OCI-LY3 (cell line): ENCODE measurements around the gene MEI4.

Source experiments
- H2AFZ ChIP-seq: fragments of 200-600, 300-600 bp; shearing (Covaris generic); 2 replicates; pipeline ENCODE4 v1.6.0; 2014; ENCODE audit warnings: antibody characterized with exemption, low read depth, low read length
- H3K27ac ChIP-seq: fragments of 200-600, 300-600 bp; sonication (generic); 2 replicates; pipeline ENCODE4 v1.5.1; 2014; ENCODE audit warnings: mild to moderate bottlenecking, low read length, moderate library complexity, mixed read lengths
- H3K27me3 ChIP-seq: fragments of 200-600, 300-600 bp; sonication (generic); 2 replicates; pipeline ENCODE4 v1.6.1; 2014; ENCODE audit warnings: low read depth, low read length, mixed read lengths
- H3K36me3 ChIP-seq: fragments of 200-600, 300-600 bp; sonication (generic); replicated peaks from 2 replicates; pipeline ENCODE3; 2014; ENCODE audit warnings: low read depth, low read length, mixed read lengths
- H3K4me1 ChIP-seq: fragments of 300-600, 200-600 bp; sonication (generic); 2 replicates; pipeline ENCODE4 v1.6.1; 2014; ENCODE audit warnings: low read length, mixed read lengths
- H3K4me2 ChIP-seq: fragments of 200-600, 300-600 bp; sonication (generic); 2 replicates; pipeline ENCODE4 v1.6.1; 2014; ENCODE audit warnings: low read length, mixed read lengths
- H3K4me3 ChIP-seq: fragments of 300-600, 200-600 bp; sonication (generic); 2 replicates; pipeline ENCODE4 v1.5.1; 2014; ENCODE audit warnings: antibody characterized with exemption, mild to moderate bottlenecking, low read length, moderate library complexity
- H3K79me2 ChIP-seq: fragments of 300-600, 200-600 bp; shearing (Covaris generic); 2 replicates; pipeline ENCODE4 v1.6.1; 2014; ENCODE audit warnings: mild to moderate bottlenecking, low read length, mixed read lengths
- H3K9ac ChIP-seq: fragments of 300-600, 200-600 bp; shearing (Covaris generic); 2 replicates; pipeline ENCODE4 v1.6.0; 2014; ENCODE audit warnings: mild to moderate bottlenecking, low read length, moderate library complexity
- H3K9me3 ChIP-seq: fragments of 200-600, 300-600 bp; shearing (Covaris generic); 2 replicates; pipeline ENCODE4 v1.6.1; 2014; ENCODE audit warnings: low read length, mixed read lengths; ENCODE audit not compliant: insufficient read depth
- H4K20me1 ChIP-seq: fragments of 200-600, 300-600 bp; sonication (generic); 2 replicates; pipeline ENCODE4 v1.6.1; 2016; ENCODE audit warnings: low read length, mixed read lengths; ENCODE audit not compliant: insufficient read depth
- EZH2phosphoT487 ChIP-seq: fragments of 200-600 bp; shearing (Covaris generic); IDR thresholded peaks from 2 replicates; pipeline ENCODE4 v1.6.1; 2018; ENCODE audit warnings: antibody characterized with exemption, mixed run types, low read depth
- TF ChIP-seq, protein P1 (sequence below): fragments of 200-600, 300-600 bp; sonication (generic); IDR thresholded peaks from 2 replicates; pipeline ENCODE4 v1.5.1; 2014; ENCODE audit warnings: antibody characterized with exemption, low read length, low read depth

The MEI4 gene

DNA sequence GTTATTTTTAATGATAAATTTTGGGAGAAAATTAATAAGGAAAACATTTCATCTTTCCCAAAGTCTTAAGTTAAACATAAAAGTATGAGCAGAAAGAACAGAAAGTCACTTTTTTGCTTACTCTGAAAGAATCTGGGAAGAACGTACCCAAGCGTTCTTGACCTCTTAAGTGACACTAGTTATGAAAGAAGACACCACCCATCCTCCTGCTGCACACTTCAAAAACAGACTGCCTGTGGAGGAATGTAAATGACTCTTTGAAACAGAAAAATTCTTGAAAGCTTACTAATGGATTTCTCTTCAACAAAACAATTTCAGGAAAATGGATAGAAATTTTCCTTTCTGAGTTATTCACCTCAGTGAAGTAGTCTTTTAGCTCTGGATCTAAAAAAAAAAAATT, 227.7 kb downstream of the MEI4 start:
- Histone ChIP-seq H4K20me1 (no peaks in the 10 kb centered on the region), H3K27me3 (no peaks in the 10 kb centered on the region), H3K4me2 (no peak overlapping the region), H3K36me3 (no peaks in the 10 kb centered on the region), H3K27ac (no peak overlapping the region), H3K9ac (no peak overlapping the region), H3K9me3 (no peaks in the 10 kb centered on the region), H2AFZ (no peak overlapping the region), H3K79me2 (no peaks in the 10 kb centered on the region), H3K4me3 (no peak overlapping the region), H3K4me1 (no peaks in the 10 kb centered on the region)
- TF ChIP-seq, protein P1, sequence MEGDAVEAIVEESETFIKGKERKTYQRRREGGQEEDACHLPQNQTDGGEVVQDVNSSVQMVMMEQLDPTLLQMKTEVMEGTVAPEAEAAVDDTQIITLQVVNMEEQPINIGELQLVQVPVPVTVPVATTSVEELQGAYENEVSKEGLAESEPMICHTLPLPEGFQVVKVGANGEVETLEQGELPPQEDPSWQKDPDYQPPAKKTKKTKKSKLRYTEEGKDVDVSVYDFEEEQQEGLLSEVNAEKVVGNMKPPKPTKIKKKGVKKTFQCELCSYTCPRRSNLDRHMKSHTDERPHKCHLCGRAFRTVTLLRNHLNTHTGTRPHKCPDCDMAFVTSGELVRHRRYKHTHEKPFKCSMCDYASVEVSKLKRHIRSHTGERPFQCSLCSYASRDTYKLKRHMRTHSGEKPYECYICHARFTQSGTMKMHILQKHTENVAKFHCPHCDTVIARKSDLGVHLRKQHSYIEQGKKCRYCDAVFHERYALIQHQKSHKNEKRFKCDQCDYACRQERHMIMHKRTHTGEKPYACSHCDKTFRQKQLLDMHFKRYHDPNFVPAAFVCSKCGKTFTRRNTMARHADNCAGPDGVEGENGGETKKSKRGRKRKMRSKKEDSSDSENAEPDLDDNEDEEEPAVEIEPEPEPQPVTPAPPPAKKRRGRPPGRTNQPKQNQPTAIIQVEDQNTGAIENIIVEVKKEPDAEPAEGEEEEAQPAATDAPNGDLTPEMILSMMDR = no peak
- TF ChIP-seq EZH2phosphoT487 = no peak

DNA sequence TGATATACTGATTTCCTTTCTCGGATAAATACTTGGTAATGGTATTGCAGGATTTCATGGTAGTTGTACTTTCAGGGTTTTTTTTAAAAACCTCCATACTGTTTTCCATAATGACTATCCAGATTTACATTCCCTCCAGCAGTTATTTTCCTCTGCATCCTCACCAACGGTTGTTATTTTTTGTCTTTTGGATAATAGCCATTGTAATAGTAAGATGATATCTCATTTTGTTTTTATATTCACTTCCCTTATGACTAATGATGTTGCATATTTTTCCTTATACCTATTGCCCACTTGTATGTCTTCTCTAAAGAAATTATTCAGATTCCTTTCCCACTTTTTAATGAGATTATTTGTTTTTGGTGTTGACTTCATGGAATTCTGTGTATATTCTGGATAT, 231.0 kb downstream of the MEI4 start:
- no peaks in the 10 kb centered on the region for H3K4me1 ChIP-seq
- H3K27me3 ChIP-seq = no peaks in the 10 kb centered on the region
- no peaks in the 10 kb centered on the region for H4K20me1 ChIP-seq
- no peak for TF ChIP-seq EZH2phosphoT487
- TF ChIP-seq, protein P1 = no peak
- no peak overlapping the region for H3K9ac ChIP-seq
- H3K4me3 ChIP-seq = no peak overlapping the region
- no peaks in the 10 kb centered on the region for H3K9me3 ChIP-seq
- no peaks in the 10 kb centered on the region for H3K36me3 ChIP-seq
- H3K4me2 ChIP-seq = no peak overlapping the region
- no peak overlapping the region for H3K27ac ChIP-seq
- no peak overlapping the region for H2AFZ ChIP-seq
- H3K79me2 ChIP-seq = no peaks in the 10 kb centered on the region

DNA sequence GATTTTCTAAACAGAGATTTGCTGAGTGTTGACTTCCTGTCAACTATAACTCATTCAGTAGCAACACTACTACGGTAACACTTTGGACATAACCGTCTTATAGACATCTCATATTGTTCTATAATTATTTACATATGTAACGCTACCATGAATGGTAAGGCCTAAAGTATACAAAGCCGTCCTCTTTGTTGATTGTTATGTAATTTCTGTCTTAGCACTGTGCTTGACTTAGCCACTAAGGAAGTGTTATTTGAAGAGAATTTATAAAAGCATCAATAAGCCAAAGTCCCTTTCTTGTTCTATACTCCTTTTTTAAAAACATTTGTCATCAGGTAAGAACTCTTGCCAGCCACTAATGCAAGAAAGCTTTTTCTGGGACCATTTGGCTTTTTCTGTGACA, 240.6 kb downstream of the MEI4 start:
- no peaks in the 10 kb centered on the region for H3K79me2 ChIP-seq

DNA sequence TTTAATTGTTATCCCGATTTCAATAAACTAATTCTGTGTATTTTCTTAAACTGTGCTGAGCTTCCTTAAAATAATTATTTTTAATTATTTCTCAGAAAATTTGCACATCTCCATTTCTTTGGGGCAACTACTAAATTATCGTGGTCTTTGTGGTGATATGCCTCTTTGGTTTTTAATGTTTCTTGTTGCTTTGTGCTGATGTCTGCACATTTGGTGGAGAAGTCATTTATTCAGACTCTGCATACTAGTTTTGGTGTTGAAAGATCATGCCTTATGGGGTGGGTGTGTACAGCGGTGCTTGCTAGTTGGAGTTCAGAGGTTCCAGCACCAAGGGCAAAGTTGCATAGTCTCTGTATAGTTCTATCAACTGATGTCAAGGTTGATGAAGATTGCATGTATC, 253.2 kb downstream of the MEI4 start:
- Histone ChIP-seq H3K27ac (no peak overlapping the region), H3K4me2 (no peak overlapping the region), H3K79me2 (no peaks in the 10 kb centered on the region), H3K4me1 (no peaks in the 10 kb centered on the region), H3K4me3 (no peak overlapping the region), H3K27me3 (no peaks in the 10 kb centered on the region), H3K9ac (no peak overlapping the region), H3K36me3 (no peaks in the 10 kb centered on the region), H3K9me3 (no peaks in the 10 kb centered on the region), H4K20me1 (no peaks in the 10 kb centered on the region), H2AFZ (no peak overlapping the region)
- no peak for TF ChIP-seq EZH2phosphoT487
- TF ChIP-seq, protein P1 = no peak

More for the DNA sequence above, 240.6 kb downstream of the MEI4 start:
- Histone ChIP-seq H3K4me2 (no peak overlapping the region), H3K27ac (no peak overlapping the region), H2AFZ (no peak overlapping the region), H3K9ac (no peak overlapping the region), H3K4me1 (no peaks in the 10 kb centered on the region), H3K36me3 (peaks cover 3% of the 10 kb centered on the region), H3K9me3 (0 out of 2 replicates have a peak, but pooled peaks cover 8% of the 10 kb centered on the region), H4K20me1 (no peaks in the 10 kb centered on the region), H3K27me3 (no peaks in the 10 kb centered on the region), H3K4me3 (no peak overlapping the region)
- no peak for TF ChIP-seq EZH2phosphoT487
- TF ChIP-seq, protein P1 = no peak
